HepG2 (cell line): Measurements from ENCODE around the gene CHST3. TPM values are rescaled to one million over a fixed set of nuclear protein-coding genes. Genes with fewer than 3 reads are reported as not detected.
A peak's percentile ranks its signal among the peaks of the same experiment; 100 is the strongest.

Experiments
- ATAC-seq: fragments of 200-7000 bp; cut with Tn5 transposase; 3 replicates; pipeline ENCODE4 v1.9.1; 2020; ENCODE audit warnings: mild to moderate bottlenecking, moderate library complexity
- BruUV-seq: library from RNA; stranded (reverse); fragments of 400-500 nt; replicated peaks from 2 replicates; lab custom pipeline; 2021; lab: Mats Ljungman, UMichigan
- CTCF ChIA-PET: fragments of 300-600 bp; formaldehyde crosslinking; extraction: SDS; loops from one replicate; lab custom pipeline; 2021; ENCODE audit warnings: low total read pairs, inconsistent platforms, low intra/inter-chr PET ratio; lab: Yijun Ruan, JAX
- POLR2A ChIA-PET: fragments of 350-600 bp; sonication (Branson Sonifier 250); formaldehyde crosslinking; loops from one replicate; lab custom pipeline; 2020; ENCODE audit warnings: antibody characterized with exemption, inconsistent platforms; lab: Yijun Ruan, JAX
- DNase-seq: peaks from one replicate; pipeline ENCODE4 v3.0.0-alpha.2; 2015; ENCODE audit warnings: low spot score
- FAIRE-seq: peaks from 3 replicates; lab custom pipeline; 2011; peaks lifted over from hg19 to GRCh38; lab: Jason Lieb, UNC
- H2AFZ ChIP-seq: one replicate; pipeline ENCODE4 v1.6.1; 2011; ENCODE audit warnings: low read length, inconsistent platforms
- H3K27ac ChIP-seq: fragments of 300-600 bp; 3 replicates; pipeline ENCODE4 v1.8.0; 2011; ENCODE audit warnings: mixed run types, mild to moderate bottlenecking, mixed read lengths, low read length, inconsistent platforms; ENCODE audit not compliant: insufficient read depth; ENCODE audit errors: extremely low read length
- H3K27me3 ChIP-seq, 2 experiments: fragments of 200-600 bp in 1 of 2; 2 replicates in 1 of 2; 3 replicates in 1 of 2; pipeline versions ENCODE4 v1.6.0 to v1.8.0; 2011; ENCODE audit warnings: low read length in 2 of 2, mild to moderate bottlenecking in 2 of 2, moderate library complexity in 2 of 2, inconsistent platforms in 1 of 2; ENCODE audit not compliant: insufficient read depth in 2 of 2, control insufficient read depth in 1 of 2
- H3K36me3 ChIP-seq, 2 experiments: fragments of 200-600 bp in 1 of 2; replicated peaks in 1 of 2; 2 replicates in 1 of 2; 3 replicates in 1 of 2; pipeline versions ENCODE4 v1.5.1 to v1.8.0; 2011; ENCODE audit warnings: low read length in 2 of 2, inconsistent platforms in 1 of 2; ENCODE audit not compliant: insufficient read depth in 2 of 2, control insufficient read depth in 1 of 2
- H3K4me1 ChIP-seq: 2 replicates; pipeline ENCODE4 v1.5.1; 2012; ENCODE audit warnings: low read length, inconsistent platforms; ENCODE audit not compliant: insufficient read depth
- H3K4me2 ChIP-seq: 2 replicates; pipeline ENCODE4 v1.6.0; 2011; ENCODE audit warnings: low read depth, low read length, inconsistent platforms
- H3K4me3 ChIP-seq, 3 experiments: fragments of 200-600 bp in 1 of 3; sonication (generic), shearing (Covaris generic) in 1 of 3; replicated peaks in 1 of 3; 2 replicates each; pipeline ENCODE4 v1.5.1; 2011 to 2016; ENCODE audit warnings: low read length in 3 of 3, inconsistent platforms in 2 of 3, low read depth in 2 of 3, mild to moderate bottlenecking in 2 of 3, control low read depth in 1 of 3, mixed read lengths in 1 of 3; ENCODE audit not compliant: insufficient read depth in 1 of 3
- H3K79me2 ChIP-seq: one replicate; pipeline ENCODE4 v1.6.1; 2011; ENCODE audit warnings: low read length, inconsistent platforms; ENCODE audit not compliant: insufficient read depth
- H3K9ac ChIP-seq: 2 replicates; pipeline ENCODE4 v1.6.0; 2011; ENCODE audit warnings: mild to moderate bottlenecking, low read depth, low read length, inconsistent platforms; ENCODE audit not compliant: insufficient read depth
- H3K9me3 ChIP-seq: 2 replicates; pipeline ENCODE4 v1.5.1; 2012; ENCODE audit warnings: mild to moderate bottlenecking, low read length
- H4K20me1 ChIP-seq: 2 replicates; pipeline ENCODE4 v1.6.0; 2011; ENCODE audit warnings: inconsistent platforms, mild to moderate bottlenecking, low read length, moderate library complexity; ENCODE audit not compliant: insufficient read depth
- FOXM1 ChIP-seq: sonication (generic); formaldehyde crosslinking; IDR thresholded peaks from 2 replicates; pipeline ENCODE4 v1.5.0; 2020; ENCODE audit warnings: missing genetic modification reagents
- HNRNPLL ChIP-seq: fragments of 200-400 bp; formaldehyde crosslinking; IDR thresholded peaks from 2 replicates; pipeline ENCODE4 v1.6.1; 2017; ENCODE audit warnings: mild to moderate bottlenecking, low read depth, low read length; ENCODE audit not compliant: poor library complexity, severe bottlenecking
- KDM3A ChIP-seq: IDR thresholded peaks from 2 replicates; pipeline ENCODE4 v1.6.1; 2018; ENCODE audit warnings: low read depth, missing compliant biosample characterization
- MIER3 ChIP-seq: IDR thresholded peaks from 2 replicates; pipeline ENCODE4 v1.6.1; 2016; ENCODE audit warnings: missing compliant biosample characterization, borderline replicate concordance
- MLLT10 ChIP-seq: sonication (generic); formaldehyde crosslinking; IDR thresholded peaks from 2 replicates; pipeline ENCODE4 v1.4.0; 2020; ENCODE audit warnings: missing genetic modification reagents
- NFRKB ChIP-seq: fragments of 450-650 bp; IDR thresholded peaks from 2 replicates; pipeline ENCODE4 v1.6.1; 2017
- SMAD3 ChIP-seq: sonication (generic); formaldehyde crosslinking; IDR thresholded peaks from 2 replicates; pipeline ENCODE4 v1.4.0; 2020; ENCODE audit warnings: missing genetic modification reagents
- ZFP82 ChIP-seq: sonication (generic); formaldehyde crosslinking; IDR thresholded peaks from 2 replicates; pipeline ENCODE4 v1.5.1; 2020; ENCODE audit warnings: mild to moderate bottlenecking, missing genetic modification reagents, borderline replicate concordance
- ZMYM4 ChIP-seq: sonication (generic); formaldehyde crosslinking; IDR thresholded peaks from 2 replicates; pipeline ENCODE4 v1.8.1; 2023; ENCODE audit warnings: mild to moderate bottlenecking, missing genetic modification reagents
- ZNF230 ChIP-seq: sonication (generic); formaldehyde crosslinking; IDR thresholded peaks from 2 replicates; pipeline ENCODE4 v1.4.0; 2020; ENCODE audit warnings: mild to moderate bottlenecking, missing genetic modification reagents
- ZNF234 ChIP-seq: sonication (generic); formaldehyde crosslinking; conservative IDR thresholded peaks from 2 replicates; pipeline ENCODE4 v1.5.1; 2020; ENCODE audit warnings: mild to moderate bottlenecking, missing genetic modification reagents
- ZNF563 ChIP-seq: sonication (generic); formaldehyde crosslinking; IDR thresholded peaks from 2 replicates; pipeline ENCODE4 v1.8.0; 2022; ENCODE audit warnings: mild to moderate bottlenecking, moderate library complexity, missing genetic modification reagents
- ZNF572 ChIP-seq: sonication (generic); formaldehyde crosslinking; IDR thresholded peaks from 2 replicates; pipeline ENCODE4 v1.5.1; 2020; ENCODE audit warnings: mild to moderate bottlenecking, missing genetic modification reagents
- ZNF747 ChIP-seq: sonication (generic); formaldehyde crosslinking; IDR thresholded peaks from 2 replicates; pipeline ENCODE4 v1.8.1; 2023; ENCODE audit warnings: missing genetic modification reagents, mild to moderate bottlenecking, borderline replicate concordance
- WGBS: methylation state at CpG from one replicate; pipeline ENCODE4 v1.1.6; 2017; ENCODE audit warnings: low lambda C conversion rate; 5-methylcytosine and 5-hydroxymethylcytosine counted together
- in situ Hi-C: cut with HindIII; loops from 2 replicates; pipeline ENCODE4 v1.10.0; 2017; ENCODE audit warnings: low pct_unique_long_range_greater_than_20kb; ENCODE audit not compliant: extremely low pct_ligation_motif_present
- intact Hi-C: fragments of 100-400 bp; cut with micrococcal nuclease; formaldehyde crosslinking; loops from one replicate; pipeline ENCODE4 v1.10.0; 2022; ENCODE audit not compliant: unreplicated experiment
- polyA plus RNA-seq, 8 experiments: library from polyadenylated mRNA; depleted of rRNA in 3 of 8; stranded (reverse) in 7 of 8; unstranded in 1 of 8; fragments of >200 nt; fragmentation: Illumina TruSeq in 4 of 8; extraction: Trizol in 4 of 8; gene quantifications; 2 replicates each; pipeline versions ENCODE4 v1.2.1 to v1.2.3, GENCODE V29; 2011 to 2016; ENCODE audit warnings: low read depth in 4 of 8, missing spikeins in 1 of 8, mixed read lengths in 1 of 8; ENCODE audit not compliant: insufficient read depth in 1 of 8
- total RNA-seq, 5 experiments: library from RNA; depleted of rRNA; stranded (reverse); fragments of >200 nt; fragmentation: Illumina TruSeq; extraction: Trizol; gene quantifications; 2 replicates each; pipeline ENCODE4 v1.2.3, GENCODE V29; 2016; ENCODE audit warnings: low read depth in 1 of 5
- TF ChIP-seq, protein P1 (sequence below): sonication (generic); formaldehyde crosslinking; IDR thresholded peaks from 2 replicates; pipeline ENCODE4 v1.4.0; 2020; ENCODE audit warnings: mild to moderate bottlenecking, missing genetic modification reagents, borderline replicate concordance
- TF ChIP-seq, protein P2 (sequence below): sonication (generic); formaldehyde crosslinking; IDR thresholded peaks from 2 replicates; pipeline ENCODE4 v1.5.0; 2020; ENCODE audit warnings: mild to moderate bottlenecking, missing genetic modification reagents, moderate library complexity
- TF ChIP-seq, protein P3 (sequence below): IDR thresholded peaks from 2 replicates; pipeline ENCODE4 v1.6.1; 2016; ENCODE audit warnings: missing genetic modification reagents, missing compliant biosample characterization

CHST3 gene
- total and polyA plus RNA-seq, 2 of the 13 experiments (the other 11 are each of a cell fraction or from before 2014, with no cell fraction given) = 7.2 to 18.7 TPM

DNA sequence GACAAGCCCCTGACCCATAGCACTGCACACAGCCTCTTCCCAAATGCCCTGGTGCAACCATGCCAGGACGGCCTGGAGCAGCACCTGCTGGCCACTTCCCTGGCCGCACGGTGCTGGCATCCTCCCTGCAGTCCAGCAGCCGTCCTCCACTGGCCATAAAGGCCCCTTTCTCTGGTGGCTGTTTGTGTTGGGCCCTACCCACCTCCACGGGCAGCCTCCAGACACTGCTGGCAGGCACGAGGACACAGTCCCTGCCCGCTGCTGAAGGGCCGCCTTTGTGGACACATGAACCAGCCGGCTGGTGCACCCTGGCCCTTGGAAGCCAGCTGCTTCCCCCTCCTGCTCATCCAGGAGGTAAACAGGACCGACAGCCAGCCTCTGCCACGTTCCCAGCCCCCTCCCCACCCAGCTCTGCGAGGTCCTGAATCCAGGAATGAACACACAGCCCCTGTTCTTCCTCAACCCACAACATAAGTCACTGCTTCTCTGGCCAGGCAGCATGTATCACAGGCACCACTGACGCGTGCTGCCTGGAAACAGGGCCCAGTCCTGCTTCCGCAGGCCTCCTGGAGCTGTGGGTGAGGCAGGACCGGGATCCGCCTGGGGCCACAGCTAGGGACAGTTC is 80.3 kb downstream of the CHST3 start:
- intact Hi-C loops = loop anchor here (1.0 to 10.0 kb wide), 4 partner anchors 88 to 293 kb away; no protein-coding TSS in a partner anchor
- no peaks in the 10 kb centered on the region for H4K20me1 ChIP-seq
- peak overlapping the region; percentile 75 for H2AFZ ChIP-seq
- peak; percentile 61 for DNase-seq
- peak overlapping the region in 2 of 3 experiments; percentile 30 to 49; a peak in 4 of 6 replicates for H3K4me3 ChIP-seq
- H3K27me3 ChIP-seq = no peaks in the 10 kb centered on the region
- ATAC-seq = peak; percentile 91
- CTCF ChIA-PET = interaction anchor here (0.6 to 2.0 kb wide), 2 partner anchors 88 to 148 kb away, joined by 4 to 19 read pairs; no protein-coding TSS in a partner anchor
- FAIRE-seq = peak; percentile 73
- WGBS = 13% methylated on average over 9 of the region's 17 CpGs
- H3K9ac ChIP-seq = peak overlapping the region; percentile 61
- H3K4me1 ChIP-seq = peaks cover 78% of the 10 kb centered on the region
- POLR2A ChIA-PET = interaction anchor here (0.5 to 4.9 kb wide), 13 partner anchors 9 to 274 kb away, joined by 3 to 67 read pairs (median 6); partner anchors contain the start of gene CHST3
- peaks cover 2% of the 10 kb centered on the region; the same call in 1 of the 2 replicates for H3K9me3 ChIP-seq
- H3K4me2 ChIP-seq = peak overlapping the region; percentile 74
- H3K79me2 ChIP-seq = no peaks in the 10 kb centered on the region
- no peaks in the 10 kb centered on the region for H3K36me3 ChIP-seq
- H3K27ac ChIP-seq = peak overlapping the region; percentile 66
- BruUV-seq = no TSS peak
- in situ Hi-C loops = loop anchor here (5.0 to 25.0 kb wide), 2 partner anchors 77 to 707 kb away; no protein-coding TSS in a partner anchor
- TF ChIP-seq, protein P1, sequence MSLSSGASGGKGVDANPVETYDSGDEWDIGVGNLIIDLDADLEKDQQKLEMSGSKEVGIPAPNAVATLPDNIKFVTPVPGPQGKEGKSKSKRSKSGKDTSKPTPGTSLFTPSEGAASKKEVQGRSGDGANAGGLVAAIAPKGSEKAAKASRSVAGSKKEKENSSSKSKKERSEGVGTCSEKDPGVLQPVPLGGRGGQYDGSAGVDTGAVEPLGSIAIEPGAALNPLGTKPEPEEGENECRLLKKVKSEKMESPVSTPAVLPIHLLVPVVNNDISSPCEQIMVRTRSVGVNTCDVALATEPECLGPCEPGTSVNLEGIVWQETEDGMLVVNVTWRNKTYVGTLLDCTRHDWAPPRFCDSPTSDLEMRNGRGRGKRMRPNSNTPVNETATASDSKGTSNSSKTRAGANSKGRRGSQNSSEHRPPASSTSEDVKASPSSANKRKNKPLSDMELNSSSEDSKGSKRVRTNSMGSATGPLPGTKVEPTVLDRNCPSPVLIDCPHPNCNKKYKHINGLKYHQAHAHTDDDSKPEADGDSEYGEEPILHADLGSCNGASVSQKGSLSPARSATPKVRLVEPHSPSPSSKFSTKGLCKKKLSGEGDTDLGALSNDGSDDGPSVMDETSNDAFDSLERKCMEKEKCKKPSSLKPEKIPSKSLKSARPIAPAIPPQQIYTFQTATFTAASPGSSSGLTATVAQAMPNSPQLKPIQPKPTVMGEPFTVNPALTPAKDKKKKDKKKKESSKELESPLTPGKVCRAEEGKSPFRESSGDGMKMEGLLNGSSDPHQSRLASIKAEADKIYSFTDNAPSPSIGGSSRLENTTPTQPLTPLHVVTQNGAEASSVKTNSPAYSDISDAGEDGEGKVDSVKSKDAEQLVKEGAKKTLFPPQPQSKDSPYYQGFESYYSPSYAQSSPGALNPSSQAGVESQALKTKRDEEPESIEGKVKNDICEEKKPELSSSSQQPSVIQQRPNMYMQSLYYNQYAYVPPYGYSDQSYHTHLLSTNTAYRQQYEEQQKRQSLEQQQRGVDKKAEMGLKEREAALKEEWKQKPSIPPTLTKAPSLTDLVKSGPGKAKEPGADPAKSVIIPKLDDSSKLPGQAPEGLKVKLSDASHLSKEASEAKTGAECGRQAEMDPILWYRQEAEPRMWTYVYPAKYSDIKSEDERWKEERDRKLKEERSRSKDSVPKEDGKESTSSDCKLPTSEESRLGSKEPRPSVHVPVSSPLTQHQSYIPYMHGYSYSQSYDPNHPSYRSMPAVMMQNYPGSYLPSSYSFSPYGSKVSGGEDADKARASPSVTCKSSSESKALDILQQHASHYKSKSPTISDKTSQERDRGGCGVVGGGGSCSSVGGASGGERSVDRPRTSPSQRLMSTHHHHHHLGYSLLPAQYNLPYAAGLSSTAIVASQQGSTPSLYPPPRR (CRISPR knock-in tag) = peak; percentile 49
- TF ChIP-seq, protein P2, sequence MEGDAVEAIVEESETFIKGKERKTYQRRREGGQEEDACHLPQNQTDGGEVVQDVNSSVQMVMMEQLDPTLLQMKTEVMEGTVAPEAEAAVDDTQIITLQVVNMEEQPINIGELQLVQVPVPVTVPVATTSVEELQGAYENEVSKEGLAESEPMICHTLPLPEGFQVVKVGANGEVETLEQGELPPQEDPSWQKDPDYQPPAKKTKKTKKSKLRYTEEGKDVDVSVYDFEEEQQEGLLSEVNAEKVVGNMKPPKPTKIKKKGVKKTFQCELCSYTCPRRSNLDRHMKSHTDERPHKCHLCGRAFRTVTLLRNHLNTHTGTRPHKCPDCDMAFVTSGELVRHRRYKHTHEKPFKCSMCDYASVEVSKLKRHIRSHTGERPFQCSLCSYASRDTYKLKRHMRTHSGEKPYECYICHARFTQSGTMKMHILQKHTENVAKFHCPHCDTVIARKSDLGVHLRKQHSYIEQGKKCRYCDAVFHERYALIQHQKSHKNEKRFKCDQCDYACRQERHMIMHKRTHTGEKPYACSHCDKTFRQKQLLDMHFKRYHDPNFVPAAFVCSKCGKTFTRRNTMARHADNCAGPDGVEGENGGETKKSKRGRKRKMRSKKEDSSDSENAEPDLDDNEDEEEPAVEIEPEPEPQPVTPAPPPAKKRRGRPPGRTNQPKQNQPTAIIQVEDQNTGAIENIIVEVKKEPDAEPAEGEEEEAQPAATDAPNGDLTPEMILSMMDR (CRISPR knock-in tag) = peak; percentile 86
- TF ChIP-seq ZNF563 (no peak), ZNF230 (CRISPR knock-in tag) (0 out of 2 replicates have a peak, but pooled peaks have one; percentile 55), FOXM1 (CRISPR knock-in tag) (no peak), ZFP82 (no peak), SMAD3 (0 out of 2 replicates have a peak, but pooled peaks have one; percentile 42), MIER3 (CRISPR knock-in tag) (0 out of 2 replicates have a peak, but pooled peaks have one; percentile 25), ZNF234 (CRISPR knock-in tag) (no peak), MLLT10 (CRISPR knock-in tag) (no peak), ZMYM4 (CRISPR knock-in tag) (0 out of 2 replicates have a peak, but pooled peaks have one; percentile 32), ZNF572 (CRISPR knock-in tag) (0 out of 2 replicates have a peak, but pooled peaks have one; percentile 56), HNRNPLL (peak; percentile 49), NFRKB (no peak), KDM3A (CRISPR knock-in tag) (peak; percentile 59; the same call in 1 of the 2 replicates), ZNF747 (CRISPR knock-in tag) (peak; percentile 73; the same call in 1 of the 2 replicates)
- TF ChIP-seq, protein P3, sequence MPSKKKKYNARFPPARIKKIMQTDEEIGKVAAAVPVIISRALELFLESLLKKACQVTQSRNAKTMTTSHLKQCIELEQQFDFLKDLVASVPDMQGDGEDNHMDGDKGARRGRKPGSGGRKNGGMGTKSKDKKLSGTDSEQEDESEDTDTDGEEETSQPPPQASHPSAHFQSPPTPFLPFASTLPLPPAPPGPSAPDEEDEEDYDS (CRISPR knock-in tag) = no peak; the same call in none of the 2 replicates
